H1 (cell line): ENCODE data around the gene TBC1D9B. TPM values are rescaled to one million over a fixed set of nuclear protein-coding genes. Genes with fewer than 3 reads are reported as not detected.

Experiments used
- CTCF ChIP-seq, 3 experiments: IDR thresholded peaks; 1 replicate in 2 of 3; 2 replicates in 1 of 3; pipeline versions ENCODE4 v1.5.1 to v1.6.1; 2011; ENCODE audit warnings: low read length in 3 of 3, mild to moderate bottlenecking in 3 of 3, inconsistent platforms in 2 of 3, low read depth in 1 of 3, moderate library complexity in 1 of 3; ENCODE audit not compliant: insufficient read depth in 1 of 3; ENCODE audit errors: control extremely low read depth in 1 of 3
- EGR1 ChIP-seq: IDR thresholded peaks from 2 replicates; pipeline ENCODE4 v1.6.1; 2011; ENCODE audit warnings: low read depth, low read length, borderline replicate concordance
- SP2 ChIP-seq: IDR thresholded peaks from 2 replicates; pipeline ENCODE4 v1.6.1; 2012; ENCODE audit warnings: mild to moderate bottlenecking, low read length, inconsistent platforms
- TBP ChIP-seq: IDR thresholded peaks from 2 replicates; pipeline ENCODE4 v1.6.1; 2011; ENCODE audit warnings: low read depth, low read length, improper control_type of control experiment
- polyA plus RNA-seq, 7 experiments: library from polyadenylated mRNA; depleted of rRNA in 3 of 7; stranded (reverse) in 5 of 7; unstranded in 2 of 7; fragments of >200 nt in 5 of 7; fragments of 200-250 nt in 2 of 7; gene quantifications; 1 replicate in 5 of 7; 2 replicates in 1 of 7; 4 replicates in 1 of 7; pipeline versions ENCODE4 v1.2.1 to v1.2.3, GENCODE V29; 2011 to 2013; ENCODE audit warnings: missing spikeins in 2 of 7, mixed read lengths in 2 of 7
- total RNA-seq: library from RNA; stranded (reverse); fragmentation: NEBNext Ultra II Directional; extraction: Animal tissue kit (Norgen Biotek cat#: 25700); gene quantifications from 2 replicates; pipeline ENCODE4 v1.2.1, GENCODE V29; 2021

The TBC1D9B gene
- total and polyA plus RNA-seq, 2 of the 8 experiments (the other 6 are each of a cell fraction or from before 2014, with no cell fraction given) = 33.6 to 57.1 TPM

DNA sequence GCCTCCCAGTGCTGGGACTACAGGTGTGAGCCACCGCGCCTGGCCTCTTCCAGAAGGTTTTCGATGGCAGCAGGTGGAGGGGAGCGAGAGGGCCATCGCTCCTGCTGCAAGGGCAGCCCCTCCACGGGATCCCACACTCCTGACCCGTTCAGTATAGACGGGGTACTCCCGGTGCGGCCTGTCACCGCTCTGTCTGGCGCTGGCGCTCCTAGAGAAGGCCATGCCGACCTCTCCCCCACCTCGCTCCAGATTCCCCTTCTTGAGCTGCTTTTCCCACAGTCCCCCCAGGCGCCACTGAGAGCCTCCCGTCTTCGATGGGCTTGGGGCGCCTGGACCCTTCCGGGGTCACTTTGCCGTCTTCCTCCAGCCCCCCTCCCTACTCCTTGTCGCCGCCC is 91.3 kb downstream of the TBC1D9B start (continued):
- TF ChIP-seq CTCF (IDR thresholded peaks at IDR 0.05; ENCODE audit: control extremely low read depth in 1 of 3, insufficient read depth in 1 of 3, low read depth in 1 of 3, low read length in 3 of 3) = no peak
- no peak for TF ChIP-seq SP2
- no peak for TF ChIP-seq TBP
- TF ChIP-seq EGR1 = no peak
